ENCODE results near the gene NME8. TPM values are rescaled to one million over a fixed set of nuclear protein-coding genes. Genes with fewer than 3 reads are reported as not detected.

The NME8 gene
- total RNA-seq, 3 donors from 2014 or later: not detected

DNA sequence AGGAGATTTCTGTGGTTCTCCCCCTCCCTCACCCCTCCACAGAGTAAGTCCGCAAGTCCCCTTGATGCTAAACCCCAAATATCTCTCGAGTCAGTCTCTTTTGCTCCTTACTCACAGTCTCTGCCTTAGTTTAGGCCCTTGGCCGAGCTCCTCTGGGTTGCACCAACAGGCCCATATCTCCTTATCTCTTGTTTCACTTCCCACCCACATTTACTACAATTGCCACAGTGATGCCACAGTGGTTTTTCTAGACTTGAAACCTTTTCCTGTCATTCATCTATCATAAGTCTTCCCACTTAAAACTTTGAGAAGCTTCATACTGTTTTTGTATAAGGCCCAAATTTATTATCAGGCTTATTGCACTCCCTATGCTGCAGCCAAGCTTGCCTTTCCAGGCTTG lies 23.4 kb upstream of the NME8 start:
- no peaks in the 10 kb centered on the region for H3K36me3 ChIP-seq (ENCODE audit: low read depth)
- no peaks in the 10 kb centered on the region for H3K4me1 ChIP-seq (ENCODE audit: low read depth)
- intact Hi-C loops (cut with DNase I, micrococcal nuclease): no loop called here
- H3K9me3 ChIP-seq: no peaks in the 10 kb centered on the region
- ATAC-seq (no peak), DNase-seq (no peak)
- TF ChIP-seq, protein P1, sequence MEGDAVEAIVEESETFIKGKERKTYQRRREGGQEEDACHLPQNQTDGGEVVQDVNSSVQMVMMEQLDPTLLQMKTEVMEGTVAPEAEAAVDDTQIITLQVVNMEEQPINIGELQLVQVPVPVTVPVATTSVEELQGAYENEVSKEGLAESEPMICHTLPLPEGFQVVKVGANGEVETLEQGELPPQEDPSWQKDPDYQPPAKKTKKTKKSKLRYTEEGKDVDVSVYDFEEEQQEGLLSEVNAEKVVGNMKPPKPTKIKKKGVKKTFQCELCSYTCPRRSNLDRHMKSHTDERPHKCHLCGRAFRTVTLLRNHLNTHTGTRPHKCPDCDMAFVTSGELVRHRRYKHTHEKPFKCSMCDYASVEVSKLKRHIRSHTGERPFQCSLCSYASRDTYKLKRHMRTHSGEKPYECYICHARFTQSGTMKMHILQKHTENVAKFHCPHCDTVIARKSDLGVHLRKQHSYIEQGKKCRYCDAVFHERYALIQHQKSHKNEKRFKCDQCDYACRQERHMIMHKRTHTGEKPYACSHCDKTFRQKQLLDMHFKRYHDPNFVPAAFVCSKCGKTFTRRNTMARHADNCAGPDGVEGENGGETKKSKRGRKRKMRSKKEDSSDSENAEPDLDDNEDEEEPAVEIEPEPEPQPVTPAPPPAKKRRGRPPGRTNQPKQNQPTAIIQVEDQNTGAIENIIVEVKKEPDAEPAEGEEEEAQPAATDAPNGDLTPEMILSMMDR (IDR thresholded peaks at IDR 0.05): no peak
- H3K4me3 ChIP-seq: no peak overlapping the region

DNA sequence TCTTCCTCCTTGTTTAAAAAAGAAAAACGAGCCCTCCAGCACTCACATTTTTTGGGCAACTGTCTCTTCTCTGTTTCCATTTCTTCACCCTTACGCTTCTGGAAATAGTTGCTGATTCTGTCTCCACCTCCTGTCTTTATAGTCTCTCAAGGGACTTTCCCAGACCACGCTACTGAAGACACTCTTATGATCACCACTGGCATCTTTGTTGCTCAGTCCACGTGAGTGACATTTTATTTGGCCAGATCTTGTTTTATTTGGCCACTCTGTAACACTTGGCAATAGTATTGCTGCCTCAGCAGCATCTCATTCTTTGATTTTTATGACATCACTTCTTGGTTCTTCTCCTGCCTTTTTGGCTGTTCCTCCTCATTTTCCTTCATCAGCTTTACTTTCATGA lies 21.6 kb upstream of the NME8 start:
- ATAC-seq (no peak), DNase-seq (no peak)
- Histone ChIP-seq H3K4me1 (ENCODE audit: low read depth) (no peaks in the 10 kb centered on the region), H3K4me3 (no peak overlapping the region), H3K36me3 (ENCODE audit: low read depth) (no peaks in the 10 kb centered on the region), H3K9me3 (no peaks in the 10 kb centered on the region)
- TF ChIP-seq, protein P1 (IDR thresholded peaks at IDR 0.05): no peak
- intact Hi-C loops (cut with DNase I, micrococcal nuclease): no loop called here

DNA sequence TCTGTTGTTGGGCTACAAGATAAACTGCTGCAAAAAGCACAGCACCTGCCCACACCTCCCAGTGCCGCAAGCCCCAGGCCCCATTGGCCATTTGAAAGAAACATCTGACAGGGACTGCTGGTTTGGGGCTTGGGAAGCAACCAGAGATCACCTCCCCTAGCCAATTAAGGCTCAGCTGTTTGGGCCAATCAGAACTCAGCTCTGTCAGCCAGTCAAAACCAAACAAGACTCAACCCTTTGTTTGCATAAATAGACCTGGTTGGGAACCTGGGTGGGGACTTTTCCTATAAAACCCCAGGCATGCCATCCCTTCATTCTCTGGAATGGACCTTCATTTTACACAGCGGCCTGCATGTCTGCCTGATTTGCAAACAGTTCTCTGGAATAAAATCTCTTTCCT lies 17.2 kb upstream of the NME8 start:
- intact Hi-C loops (cut with DNase I, micrococcal nuclease): no loop called here
- no peaks in the 10 kb centered on the region for H3K9me3 ChIP-seq
- DNase-seq: no peak
- TF ChIP-seq, protein P1 (IDR thresholded peaks at IDR 0.05): no peak
- ATAC-seq: no peak
- H3K36me3 ChIP-seq (ENCODE audit: low read depth): peaks cover 3% of the 10 kb centered on the region
- H3K4me1 ChIP-seq (ENCODE audit: low read depth): peaks cover 2% of the 10 kb centered on the region
- H3K4me3 ChIP-seq: no peak overlapping the region

DNA sequence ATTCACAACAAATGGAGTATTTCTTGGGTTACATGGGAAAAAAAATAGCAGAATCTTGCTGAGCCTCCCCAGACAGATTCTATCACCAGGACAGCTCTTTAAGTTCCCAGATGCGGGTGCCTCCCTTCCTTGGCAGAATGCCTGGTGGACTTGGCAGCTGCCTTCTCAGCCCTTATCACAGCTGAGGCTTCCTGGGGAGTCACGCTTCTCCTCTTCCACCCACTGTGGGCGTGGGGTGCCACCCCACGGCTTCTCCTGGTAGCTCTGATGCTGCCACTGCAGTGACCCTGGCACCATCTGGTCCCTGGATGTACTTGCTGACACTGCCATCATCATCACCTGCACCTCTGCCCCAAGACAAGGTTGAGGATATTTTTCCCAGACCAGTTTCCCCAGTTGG lies 16.2 kb upstream of the NME8 start:
- ATAC-seq (peak; percentile 60), DNase-seq (peak; percentile 56 to 73 (median 60))
- peaks cover 3% of the 10 kb centered on the region for H3K36me3 ChIP-seq (ENCODE audit: low read depth)
- intact Hi-C loops (cut with DNase I, micrococcal nuclease): no loop called here
- H3K4me3 ChIP-seq: no peak overlapping the region
- H3K9me3 ChIP-seq: no peaks in the 10 kb centered on the region
- peaks cover 2% of the 10 kb centered on the region for H3K4me1 ChIP-seq (ENCODE audit: low read depth)
- TF ChIP-seq, protein P1 (IDR thresholded peaks at IDR 0.05): no peak

DNA sequence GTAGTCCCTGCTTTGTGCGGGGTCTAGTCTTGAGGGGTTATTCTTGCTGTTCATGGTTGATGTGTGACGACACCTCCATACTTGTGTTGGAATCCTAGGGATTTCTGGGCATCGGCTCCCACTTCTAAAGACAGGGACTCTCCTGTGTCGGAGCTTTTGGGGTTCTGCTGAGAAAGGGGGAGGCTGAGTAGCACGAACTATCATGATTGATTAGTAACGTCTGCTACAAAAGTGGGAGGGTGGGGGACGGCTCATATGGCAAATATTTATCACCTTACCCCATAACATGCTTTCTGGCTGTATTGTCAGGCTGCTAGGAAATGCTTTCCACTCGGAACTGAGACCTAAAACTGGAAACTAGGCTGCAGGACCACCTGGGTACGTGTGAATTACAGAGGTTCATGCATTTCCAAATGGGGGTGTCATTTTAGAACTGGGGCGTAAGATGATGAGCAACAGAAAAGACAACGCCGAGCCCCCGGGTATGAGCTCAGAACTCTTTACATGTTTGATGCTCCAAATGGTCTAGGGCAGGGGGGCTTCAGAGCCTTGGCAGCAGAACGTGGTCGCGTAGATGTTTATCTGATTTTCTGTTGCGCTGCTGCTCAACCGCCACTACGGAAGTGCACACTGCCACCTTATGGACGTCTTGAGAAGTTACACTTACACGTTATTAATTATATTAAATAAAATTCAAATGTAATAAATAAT lies 15.1 kb upstream of the NME8 start:
- intact Hi-C loops (cut with DNase I, micrococcal nuclease): no loop called here
- TF ChIP-seq, protein P1 (IDR thresholded peaks at IDR 0.05): peak; percentile 51
- peaks cover 2% of the 10 kb centered on the region for H3K4me1 ChIP-seq (ENCODE audit: low read depth)
- H3K9me3 ChIP-seq: no peaks in the 10 kb centered on the region
- ATAC-seq: peak; percentile 48
- DNase-seq: peak in 2 of 3 donors; percentile 34 to 45
- no peak overlapping the region for H3K4me3 ChIP-seq
- peaks cover 3% of the 10 kb centered on the region for H3K36me3 ChIP-seq (ENCODE audit: low read depth)

DNA sequence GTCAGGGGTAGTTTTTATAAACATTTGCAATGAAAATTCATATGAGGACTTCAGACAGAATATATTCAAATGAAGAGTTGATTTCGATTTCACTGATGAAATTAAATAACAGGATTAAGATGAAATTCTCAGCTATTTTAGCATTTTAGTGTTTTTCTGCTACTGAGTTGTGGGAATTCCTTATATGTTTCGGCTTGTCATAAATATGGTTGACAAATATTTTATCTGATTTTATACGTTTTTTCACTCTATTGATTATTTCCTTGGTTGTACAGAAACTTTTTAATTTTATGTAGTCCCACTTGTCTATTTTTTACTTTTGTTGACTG lies 14.6 kb upstream of the NME8 start:
- Histone ChIP-seq H3K4me1 (ENCODE audit: low read depth) (peaks cover 2% of the 10 kb centered on the region), H3K9me3 (no peaks in the 10 kb centered on the region), H3K36me3 (ENCODE audit: low read depth) (peaks cover 3% of the 10 kb centered on the region), H3K4me3 (no peak overlapping the region)
- ATAC-seq (no peak), DNase-seq (no peak)
- intact Hi-C loops (cut with DNase I, micrococcal nuclease): no loop called here
- TF ChIP-seq, protein P1 (IDR thresholded peaks at IDR 0.05): no peak

All from mucosa of descending colon (tissue), 3 donors.